Activated T-helper 1 cell treated with anti-CD3 and anti-CD28 coated beads, Interleukin-2, amount 50 U/mL, for 16 hours (primary cell): Measurements from ENCODE around the gene BRD2.

Experiments used
- DNase-seq, 2 donors: peaks; one replicate each; pipeline ENCODE4 v3.0.0-alpha.2; 2020; ENCODE audit warnings: low read depth in 1 of 2, low spot score in 1 of 2

The BRD2 gene

DNA sequence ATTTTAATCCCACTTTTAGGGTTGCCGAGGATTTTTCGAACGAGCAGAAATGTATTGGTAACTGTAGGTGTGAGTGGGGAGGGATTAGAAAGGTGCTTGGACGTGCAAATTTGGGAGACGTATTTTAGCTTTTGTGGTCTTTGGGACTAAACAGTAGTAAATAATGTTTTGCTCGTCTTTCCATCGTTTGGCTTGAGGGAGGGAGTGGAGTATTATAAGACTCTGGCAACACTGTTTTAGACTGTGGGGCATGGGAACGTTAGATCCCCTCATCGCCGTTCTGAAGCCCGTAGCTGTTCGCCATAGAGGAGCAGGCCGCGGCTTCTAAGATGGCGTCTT is 2.8 kb downstream of the BRD2 start:
- DNase-seq: no peak

DNA sequence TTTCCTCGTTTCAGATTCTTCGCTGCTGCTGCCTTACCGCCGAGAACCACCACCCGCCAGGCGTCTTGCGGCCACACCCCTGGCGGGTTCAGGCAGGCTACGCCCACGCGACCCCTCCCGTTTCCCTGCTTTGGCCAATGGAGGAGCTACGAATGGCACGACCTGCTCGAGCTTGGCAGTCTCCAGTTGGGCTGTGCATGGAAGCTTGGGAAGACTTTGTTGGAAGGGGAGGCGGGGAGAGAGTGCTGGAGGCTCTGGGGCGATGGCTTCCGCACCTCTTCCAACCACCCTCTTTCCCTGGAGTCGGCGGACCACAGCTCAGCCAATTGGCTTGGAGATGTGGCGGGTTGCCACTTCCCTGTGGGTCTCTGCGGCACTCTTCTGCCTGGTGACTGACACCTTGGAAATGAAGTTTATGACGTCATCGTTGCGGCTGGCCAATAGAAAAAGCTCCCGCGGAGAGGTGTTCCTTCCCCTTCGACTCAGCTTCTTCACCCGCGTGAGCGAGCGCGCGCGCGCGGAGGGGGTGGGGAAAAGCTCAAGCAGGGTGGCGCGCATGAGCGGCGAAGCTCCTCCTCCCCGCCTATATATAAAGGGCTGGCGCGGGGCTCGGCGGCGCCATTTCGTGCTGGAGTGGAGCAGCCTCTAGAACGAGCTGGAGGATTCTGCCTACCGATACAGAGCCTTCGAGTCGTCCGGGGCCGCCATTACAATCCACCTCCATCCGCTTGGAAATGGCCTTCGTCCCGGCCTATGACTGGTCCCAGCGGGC is 3.4 kb downstream of the BRD2 start:
- DNase-seq: peak; percentile 99 to 100

DNA sequence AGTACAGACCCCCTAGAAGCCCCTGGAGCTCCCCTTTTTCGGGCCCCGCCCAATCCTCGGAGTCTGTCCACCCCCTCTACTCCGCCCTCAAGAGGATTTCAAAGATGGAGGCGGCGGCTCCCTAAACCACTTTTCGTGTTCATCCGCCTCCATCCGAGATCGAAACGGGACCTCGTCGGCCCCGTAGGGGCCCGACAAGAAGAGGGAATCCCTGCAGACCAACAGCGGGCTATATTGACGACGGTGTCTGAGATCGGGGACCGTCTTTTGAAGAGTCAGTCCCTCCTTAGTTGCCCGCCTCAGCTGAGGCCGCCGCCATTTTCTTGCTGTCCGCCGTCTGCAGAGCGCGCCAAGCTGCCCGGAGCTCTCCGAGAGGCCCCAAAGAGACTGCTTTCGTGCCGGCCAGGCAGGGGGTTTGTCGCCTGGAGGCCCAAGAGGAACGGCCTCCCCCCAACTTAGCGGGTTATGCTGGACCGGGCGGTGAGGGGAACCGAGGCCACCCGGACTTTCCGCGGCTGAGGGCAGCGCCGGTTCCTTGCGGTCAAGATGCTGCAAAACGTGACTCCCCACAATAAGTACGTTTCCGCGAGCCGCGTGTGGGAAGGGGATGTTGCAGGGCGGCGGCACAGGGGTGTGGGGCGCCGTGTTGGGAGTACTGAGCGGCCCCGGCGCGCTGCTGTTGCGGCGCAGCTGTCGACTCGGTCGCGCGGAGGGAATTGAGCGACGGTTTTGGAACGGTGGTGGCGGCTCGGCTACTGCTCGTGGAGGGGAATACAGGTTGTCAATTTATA is 4.2 kb downstream of the BRD2 start:
- peak; percentile 26 to 42 for DNase-seq

DNA sequence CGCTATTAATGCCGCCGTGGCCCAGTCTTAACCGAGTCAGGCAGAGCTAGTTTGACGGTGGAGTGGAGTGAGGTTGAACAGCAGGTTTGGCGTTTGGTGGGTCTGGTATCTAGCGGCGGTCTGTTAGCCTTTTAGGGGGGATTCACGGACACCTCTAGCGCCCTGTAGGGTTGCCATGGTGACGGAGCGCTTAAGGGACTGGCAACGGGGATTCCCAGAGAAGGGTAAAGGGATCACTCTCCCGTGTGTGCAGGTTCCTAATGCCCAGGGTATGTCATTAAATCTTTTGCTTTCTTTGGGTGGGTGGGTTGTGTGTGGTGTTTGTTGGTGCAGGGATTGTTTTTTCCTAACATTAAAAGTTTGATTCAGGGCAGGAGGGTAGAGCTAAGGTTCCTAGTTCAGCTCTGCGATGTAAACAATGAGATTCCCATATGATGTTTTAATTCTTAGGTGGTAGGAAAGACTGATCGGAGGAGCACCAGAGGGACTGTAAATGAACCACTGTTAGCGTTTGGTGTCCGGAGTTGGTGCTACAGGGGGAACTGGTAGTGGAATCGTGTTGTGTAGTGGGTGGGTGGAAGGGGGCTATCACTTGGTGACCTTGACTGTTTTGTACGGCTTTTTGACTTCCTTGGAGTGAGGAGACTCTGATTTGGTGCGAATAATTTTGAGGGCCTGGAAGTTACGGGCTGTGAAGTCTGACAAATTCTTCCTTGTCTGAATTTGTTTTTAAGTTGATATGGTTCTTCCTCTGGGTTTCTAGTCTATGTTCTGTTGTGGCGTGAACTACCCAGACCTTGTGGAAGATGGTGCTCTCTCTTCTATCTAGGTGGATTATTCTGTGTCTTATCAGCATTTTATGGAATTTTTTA is 5.0 kb downstream of the BRD2 start:
- DNase-seq: peak in 1 of 2 donors; percentile 43

DNA sequence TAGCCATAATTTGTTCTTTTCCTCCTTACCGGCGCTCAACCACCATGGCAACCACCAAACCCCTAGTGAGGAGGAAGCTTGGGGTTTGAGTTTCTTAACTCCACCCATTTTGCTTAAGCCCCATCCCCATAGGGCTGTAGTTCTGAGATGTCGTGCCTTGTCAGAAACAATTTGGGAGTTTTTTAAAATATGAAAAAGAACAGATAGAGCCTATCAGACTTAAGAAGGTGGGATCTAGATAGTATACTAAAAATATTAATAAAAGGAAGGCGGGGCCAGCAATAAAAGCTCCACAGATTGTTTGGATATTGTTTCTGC is 5.6 kb downstream of the BRD2 start:
- no peak for DNase-seq

DNA sequence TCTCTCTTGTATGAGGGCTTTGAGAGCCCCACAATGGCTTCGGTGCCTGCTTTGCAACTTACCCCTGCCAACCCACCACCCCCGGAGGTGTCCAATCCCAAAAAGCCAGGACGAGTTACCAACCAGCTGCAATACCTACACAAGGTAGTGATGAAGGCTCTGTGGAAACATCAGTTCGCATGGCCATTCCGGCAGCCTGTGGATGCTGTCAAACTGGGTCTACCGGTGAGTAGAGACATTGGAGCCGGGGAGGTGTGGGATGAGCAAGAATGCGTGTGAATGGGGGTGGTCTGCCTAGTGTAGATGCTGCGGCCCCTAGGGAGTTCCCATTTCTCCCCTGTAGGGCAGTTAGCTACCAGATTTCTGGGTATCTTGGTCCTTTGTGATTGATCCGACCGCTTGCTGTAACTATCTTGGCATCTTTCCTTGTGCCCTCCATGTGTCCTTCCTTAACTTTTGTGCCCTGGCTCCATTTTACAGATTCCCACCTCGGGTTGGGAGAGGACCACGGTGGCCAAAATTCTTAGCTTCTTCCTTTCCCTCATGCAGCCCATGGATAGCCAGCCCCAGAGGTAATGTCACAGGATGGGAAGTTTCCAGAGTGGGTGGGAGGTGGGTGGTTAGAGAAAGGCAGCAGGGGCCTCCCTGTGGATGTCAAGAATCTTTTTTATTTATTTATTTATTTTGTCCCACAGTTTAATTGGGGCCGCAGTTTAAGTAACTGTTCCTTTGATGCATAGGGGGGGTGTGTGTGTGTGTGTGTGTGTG is 6.3 kb downstream of the BRD2 start:
- DNase-seq: no peak

DNA sequence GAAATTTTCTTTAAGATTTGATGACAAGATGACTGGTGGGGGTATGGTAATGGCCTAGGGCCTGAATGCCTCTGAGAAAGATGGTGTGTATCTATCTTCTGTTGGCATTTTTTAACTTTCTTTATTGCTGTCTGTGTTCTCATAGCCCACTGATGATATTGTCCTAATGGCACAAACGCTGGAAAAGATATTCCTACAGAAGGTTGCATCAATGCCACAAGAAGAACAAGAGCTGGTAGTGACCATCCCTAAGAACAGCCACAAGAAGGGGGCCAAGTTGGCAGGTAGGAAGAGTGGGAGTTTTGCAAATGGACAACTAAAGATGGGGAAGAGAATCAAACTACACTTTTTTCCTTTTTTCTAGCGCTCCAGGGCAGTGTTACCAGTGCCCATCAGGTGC is 7.5 kb downstream of the BRD2 start:
- no peak for DNase-seq

DNA sequence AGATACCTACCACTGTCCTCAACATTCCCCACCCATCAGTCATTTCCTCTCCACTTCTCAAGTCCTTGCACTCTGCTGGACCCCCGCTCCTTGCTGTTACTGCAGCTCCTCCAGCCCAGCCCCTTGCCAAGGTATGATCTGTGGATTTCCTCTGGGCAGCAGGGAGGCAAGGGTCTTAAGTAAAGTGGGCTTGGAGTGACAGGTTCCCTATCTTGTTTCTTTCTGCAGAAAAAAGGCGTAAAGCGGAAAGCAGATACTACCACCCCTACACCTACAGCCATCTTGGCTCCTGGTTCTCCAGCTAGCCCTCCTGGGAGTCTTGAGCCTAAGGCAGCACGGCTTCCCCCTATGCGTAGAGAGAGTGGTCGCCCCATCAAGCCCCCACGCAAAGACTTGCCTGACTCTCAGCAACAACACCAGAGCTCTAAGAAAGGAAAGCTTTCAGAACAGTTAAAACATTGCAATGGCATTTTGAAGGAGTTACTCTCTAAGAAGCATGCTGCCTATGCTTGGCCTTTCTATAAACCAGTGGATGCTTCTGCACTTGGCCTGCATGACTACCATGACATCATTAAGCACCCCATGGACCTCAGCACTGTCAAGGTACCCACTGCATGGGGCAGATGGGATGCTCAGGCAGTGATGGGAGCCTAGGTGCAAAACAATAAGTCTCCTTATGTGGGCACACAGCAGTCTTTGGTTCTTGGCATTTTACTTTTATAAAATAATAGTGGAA is 8.1 kb downstream of the BRD2 start:
- no peak for DNase-seq

DNA sequence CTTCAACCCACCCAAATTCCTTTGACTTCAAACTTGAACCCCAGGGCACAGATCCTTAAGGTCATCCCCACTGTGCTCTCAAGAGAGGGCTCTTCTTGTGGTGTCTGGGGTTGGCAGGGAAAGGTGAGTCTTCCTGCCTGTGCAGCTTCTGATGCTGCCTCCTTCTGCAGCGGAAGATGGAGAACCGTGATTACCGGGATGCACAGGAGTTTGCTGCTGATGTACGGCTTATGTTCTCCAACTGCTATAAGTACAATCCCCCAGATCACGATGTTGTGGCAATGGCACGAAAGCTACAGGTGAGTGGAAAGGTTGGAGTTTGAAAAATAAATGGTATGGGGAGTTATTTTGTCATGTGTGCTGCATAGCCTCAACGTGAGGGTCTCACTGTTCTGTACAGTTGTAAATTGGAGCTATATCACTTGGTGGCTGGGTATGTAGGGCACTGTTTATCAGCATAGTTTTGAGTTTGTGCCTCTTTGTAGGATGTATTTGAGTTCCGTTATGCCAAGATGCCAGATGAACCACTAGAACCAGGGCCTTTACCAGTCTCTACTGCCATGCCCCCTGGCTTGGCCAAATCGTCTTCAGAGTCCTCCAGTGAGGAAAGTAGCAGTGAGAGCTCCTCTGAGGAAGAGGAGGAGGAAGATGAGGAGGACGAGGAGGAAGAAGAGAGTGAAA is 9.0 kb downstream of the BRD2 start:
- DNase-seq: no peak

DNA sequence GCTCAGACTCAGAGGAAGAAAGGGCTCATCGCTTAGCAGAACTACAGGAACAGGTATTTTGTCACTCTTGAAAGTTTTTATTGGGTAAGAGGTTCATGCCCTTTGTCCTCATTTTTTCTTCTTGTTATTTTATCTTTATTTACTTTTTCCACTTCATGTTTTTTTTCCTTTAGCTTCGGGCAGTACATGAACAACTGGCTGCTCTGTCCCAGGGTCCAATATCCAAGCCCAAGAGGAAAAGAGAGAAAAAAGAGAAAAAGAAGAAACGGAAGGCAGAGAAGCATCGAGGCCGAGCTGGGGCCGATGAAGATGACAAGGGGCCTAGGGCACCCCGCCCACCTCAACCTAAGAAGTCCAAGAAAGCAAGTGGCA is 9.5 kb downstream of the BRD2 start:
- no peak for DNase-seq

DNA sequence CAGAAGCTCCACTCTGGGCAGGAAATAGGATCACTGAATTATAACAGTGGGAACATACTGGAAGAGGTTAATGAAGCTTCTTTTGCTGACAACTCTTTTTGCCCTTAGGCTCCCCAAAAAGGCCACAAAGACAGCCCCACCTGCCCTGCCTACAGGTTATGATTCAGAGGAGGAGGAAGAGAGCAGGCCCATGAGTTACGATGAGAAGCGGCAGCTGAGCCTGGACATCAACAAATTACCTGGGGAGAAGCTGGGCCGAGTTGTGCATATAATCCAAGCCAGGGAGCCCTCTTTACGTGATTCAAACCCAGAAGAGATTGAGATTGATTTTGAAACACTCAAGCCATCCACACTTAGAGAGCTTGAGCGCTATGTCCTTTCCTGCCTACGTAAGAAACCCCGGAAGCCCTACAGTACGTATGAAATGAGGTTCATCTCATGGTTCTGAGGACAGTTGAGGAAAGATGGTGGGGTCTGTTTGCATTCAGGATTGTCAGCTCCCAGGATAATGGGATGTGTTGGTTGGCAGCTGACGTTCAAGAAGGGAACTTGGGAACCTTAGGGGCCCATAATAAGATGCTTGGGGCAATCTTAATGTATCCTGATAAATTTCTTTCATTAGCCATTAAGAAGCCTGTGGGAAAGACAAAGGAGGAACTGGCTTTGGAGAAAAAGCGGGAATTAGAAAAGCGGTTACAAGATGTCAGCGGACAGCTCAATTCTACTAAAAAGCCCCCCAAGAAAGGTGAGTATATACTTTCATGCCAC is 11.5 kb downstream of the BRD2 start:
- DNase-seq: no peak

DNA sequence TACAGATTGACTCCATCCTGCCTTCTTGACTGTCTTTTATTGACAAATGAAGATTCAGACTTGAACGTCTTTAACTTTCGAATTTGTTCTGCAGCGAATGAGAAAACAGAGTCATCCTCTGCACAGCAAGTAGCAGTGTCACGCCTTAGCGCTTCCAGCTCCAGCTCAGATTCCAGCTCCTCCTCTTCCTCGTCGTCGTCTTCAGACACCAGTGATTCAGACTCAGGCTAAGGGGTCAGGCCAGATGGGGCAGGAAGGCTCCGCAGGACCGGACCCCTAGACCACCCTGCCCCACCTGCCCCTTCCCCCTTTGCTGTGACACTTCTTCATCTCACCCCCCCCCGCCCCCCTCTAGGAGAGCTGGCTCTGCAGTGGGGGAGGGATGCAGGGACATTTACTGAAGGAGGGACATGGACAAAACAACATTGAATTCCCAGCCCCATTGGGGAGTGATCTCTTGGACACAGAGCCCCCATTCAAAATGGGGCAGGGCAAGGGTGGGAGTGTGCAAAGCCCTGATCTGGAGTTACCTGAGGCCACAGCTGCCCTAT is 12.2 kb downstream of the BRD2 start:
- DNase-seq: no peak

DNA sequence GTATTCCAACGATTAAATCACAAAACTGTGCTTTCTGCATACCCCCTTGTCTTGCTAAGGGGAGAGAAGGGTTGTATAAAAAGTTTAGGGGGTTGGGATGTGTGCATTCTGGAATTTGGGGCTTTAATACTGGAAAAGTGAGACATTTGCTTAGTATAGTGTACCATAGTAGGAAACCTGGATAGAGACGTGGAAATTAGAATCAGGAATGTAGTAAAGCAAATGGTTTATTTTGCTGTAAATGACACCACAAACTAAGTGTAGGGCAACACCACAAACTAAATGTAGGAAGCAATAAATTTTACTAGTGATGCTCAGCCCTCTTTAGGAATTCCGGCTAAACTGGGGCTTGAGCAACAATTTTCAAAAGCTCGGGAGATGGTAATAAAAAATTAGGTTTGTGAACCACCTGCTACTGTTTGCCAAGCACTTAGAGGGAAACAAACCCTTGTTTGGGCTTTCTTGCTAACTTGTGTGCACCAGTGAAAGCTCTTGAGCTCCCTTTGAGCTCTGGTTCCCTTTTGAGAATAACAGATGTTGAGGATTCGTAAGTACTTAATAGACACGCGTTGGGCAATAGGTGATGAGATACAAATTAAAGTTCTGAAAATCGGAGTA is 13.8 kb downstream of the BRD2 start:
- DNase-seq: no peak

DNA sequence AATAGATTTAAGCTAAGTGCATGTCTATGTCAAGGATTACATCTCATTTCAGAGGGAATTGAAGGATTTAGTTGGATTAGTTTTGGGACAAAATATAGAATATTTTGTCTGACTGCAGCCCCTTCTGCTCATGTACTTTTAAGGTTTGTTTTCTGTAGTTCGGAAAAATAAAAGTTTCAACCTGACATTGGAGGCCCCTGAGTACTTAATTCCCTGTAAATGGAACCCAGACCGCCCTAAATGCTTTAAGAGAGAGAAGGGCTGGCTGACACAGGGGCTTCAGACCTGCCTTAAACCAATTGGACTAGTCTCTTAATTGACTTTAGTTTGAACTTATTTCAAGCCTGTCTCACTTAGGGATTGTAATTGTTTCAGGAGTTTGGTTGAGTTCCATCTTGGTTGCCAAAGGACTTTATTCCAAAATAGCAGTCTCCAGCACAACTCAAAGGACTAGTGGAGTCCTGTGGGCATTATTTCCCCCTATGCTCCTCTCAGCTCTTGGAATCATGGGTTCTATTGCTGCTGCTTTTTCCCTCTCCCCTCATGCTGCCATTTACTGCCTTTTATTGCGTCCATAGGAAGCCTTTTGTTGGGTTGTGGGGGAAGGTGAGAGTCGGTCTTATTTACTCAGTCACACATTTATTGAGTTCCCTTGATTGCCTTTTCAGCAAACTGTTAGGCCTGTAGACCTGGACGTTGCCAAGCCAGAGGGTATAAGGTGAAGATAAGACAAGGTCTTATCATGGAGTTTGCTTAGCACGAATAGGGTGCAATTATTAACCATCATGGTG is 14.5 kb downstream of the BRD2 start:
- DNase-seq: no peak

DNA sequence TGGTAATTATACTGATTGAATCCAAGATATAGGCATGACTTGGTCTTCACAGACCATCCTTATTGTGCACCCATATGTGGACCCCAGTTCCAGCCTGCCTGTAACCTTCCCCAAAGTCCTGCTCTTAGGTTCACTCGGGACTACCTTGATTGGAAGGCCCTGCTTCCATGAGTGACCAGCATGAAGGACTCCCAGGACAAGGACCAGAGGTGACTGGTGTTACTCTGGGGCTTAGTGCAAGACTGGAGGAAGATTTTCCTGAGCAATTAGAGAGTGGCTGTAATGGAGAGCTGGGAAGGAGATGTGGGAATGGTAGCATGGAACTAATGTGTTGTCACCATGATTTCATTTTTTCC is 15.1 kb downstream of the BRD2 start:
- no peak for DNase-seq

DNA sequence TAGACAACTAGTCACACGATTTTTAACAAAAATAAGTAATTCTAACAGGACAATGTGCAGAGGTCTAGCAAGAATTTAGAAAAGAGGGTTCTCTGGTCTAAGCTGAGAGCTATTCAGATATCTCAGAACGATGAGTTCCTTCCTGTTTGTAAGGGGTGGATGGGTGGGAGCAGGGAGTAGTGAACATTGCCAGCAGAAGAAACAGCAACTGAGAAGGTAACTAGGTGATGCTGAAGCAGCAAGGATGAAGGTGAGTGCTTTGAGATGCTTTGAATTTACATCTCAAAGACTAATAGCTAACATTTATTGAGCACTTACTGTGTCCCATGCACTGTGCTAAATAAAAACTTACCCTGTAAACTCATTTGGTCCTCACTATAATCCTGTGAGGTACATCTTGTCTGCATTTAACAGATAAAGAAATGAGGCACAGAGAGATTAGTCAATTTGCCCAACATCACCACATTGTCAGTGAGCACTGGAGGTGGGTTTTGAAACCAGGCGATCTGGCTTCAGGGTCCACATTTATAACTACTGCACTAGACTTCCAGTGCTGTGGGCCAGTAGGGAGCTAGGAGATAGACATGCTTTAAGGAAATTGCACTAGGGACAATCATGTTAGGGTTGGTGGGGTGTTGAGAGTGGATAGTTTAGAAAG is 15.7 kb downstream of the BRD2 start:
- DNase-seq: no peak

DNA sequence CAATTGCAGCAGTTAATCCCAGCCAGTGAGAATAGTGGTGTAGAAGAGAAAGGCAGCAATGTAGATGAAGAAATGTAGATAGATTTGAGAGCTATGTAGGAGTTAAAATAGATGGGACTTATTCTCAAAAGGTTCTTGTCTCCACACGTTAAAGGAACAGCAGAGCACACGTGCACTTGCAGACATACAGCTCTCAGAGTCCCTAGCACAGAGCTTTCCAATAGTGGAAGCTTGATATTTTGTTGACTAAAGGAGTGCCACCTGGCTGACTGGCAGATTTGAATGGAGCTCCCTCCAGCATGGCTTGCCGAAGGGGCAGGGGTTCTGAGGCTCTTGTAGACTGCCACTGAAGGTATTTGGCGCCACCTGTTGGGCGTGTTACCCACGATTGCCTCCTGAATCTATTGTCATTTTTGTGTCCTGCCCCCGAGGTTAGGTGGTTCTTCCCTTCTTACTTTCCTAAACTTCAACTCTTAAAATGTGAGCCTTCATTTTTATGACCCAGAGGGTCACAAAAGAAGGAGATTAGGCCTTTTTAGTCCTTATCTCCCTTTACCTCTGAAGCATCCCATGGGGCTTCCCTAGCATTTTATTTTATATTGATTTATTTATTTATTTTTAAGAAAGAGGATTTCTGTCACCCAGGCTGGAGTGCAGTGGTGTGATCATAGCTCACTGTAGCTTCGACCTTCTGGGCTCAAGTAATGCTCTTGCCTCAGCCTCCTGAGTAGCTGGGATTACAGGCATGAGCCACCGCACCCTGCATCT is 16.4 kb downstream of the BRD2 start:
- peak; percentile 76 to 90 for DNase-seq
